ENCODE results near the gene FFAR1.

The FFAR1 gene

GRCh38 chr19:35314858-35315470 lies 32.7 kb upstream of the FFAR1 start:
- in situ Hi-C loops (cut with HindIII; ENCODE audit: low sequenced_read_pairs) = no loop called here

DNA sequence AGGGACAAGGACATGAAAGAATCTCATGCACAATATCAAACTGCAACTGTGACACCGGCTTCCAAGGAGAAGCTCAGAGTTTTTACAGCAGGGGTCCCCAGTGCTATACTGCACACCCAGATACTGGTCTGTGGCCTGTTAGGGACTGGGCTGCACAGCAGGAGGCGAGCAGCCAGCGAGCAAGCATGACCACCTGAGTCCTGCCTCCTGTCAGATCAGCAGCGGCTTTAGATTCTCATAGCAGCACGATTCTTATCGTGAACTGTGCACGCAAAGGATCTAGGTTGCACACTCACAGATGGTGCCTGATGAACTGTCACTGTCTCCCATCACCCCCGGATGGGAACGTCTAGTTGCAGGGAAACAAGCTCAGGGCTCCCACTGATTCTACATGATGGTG lies 31.8 kb upstream of the FFAR1 start:
- in situ Hi-C loops (cut with HindIII; ENCODE audit: low sequenced_read_pairs) = no loop called here

- in situ Hi-C loops (cut with HindIII; ENCODE audit: low sequenced_read_pairs) = no loop called here
These were observed 31.1 kb upstream of the FFAR1 start for GRCh38 chr19:35316560-35316959.

GRCh38 chr19:35317464-35318043 lies 30.1 kb upstream of the FFAR1 start:
- in situ Hi-C loops (cut with HindIII; ENCODE audit: low sequenced_read_pairs) = no loop called here

DNA sequence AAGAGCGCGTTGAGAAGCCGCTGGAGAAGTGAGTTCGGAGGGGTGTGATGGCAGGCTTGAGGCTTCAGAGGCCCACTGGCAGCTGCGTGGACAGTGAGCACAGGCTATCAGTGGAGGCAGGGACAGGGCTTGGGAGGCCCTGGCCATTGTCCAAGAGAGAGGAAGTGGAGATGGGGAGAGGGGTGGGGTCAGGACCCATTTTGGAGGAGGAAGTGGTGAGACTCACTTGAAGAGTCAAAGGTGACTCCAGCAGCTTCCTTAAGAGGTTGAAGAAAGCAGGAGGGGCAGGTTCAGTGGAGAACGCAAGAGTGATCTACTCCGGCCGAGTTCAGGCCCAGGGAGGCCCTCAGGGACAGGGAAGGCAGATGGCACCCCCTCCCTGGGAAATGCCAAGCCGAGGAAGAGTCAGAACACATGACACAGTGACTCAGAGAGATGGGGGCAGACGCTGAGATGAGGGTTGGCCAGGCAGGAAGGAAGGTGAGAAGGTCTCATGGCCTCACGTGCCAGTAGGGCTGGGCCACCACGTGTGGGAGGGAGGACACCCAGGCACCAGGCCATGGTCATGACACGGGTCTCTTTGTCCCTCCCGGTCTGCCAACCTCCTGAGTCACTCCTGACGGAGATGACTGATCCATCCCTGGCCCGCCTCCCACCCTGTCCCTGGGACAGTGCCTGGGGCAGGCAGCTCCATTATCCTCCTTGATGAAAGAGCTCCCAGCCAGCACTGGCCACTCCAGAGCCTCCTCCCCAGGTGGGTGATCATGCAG lies 28.8 kb upstream of the FFAR1 start:
- in situ Hi-C loops (cut with HindIII; ENCODE audit: low sequenced_read_pairs) = no loop called here

DNA sequence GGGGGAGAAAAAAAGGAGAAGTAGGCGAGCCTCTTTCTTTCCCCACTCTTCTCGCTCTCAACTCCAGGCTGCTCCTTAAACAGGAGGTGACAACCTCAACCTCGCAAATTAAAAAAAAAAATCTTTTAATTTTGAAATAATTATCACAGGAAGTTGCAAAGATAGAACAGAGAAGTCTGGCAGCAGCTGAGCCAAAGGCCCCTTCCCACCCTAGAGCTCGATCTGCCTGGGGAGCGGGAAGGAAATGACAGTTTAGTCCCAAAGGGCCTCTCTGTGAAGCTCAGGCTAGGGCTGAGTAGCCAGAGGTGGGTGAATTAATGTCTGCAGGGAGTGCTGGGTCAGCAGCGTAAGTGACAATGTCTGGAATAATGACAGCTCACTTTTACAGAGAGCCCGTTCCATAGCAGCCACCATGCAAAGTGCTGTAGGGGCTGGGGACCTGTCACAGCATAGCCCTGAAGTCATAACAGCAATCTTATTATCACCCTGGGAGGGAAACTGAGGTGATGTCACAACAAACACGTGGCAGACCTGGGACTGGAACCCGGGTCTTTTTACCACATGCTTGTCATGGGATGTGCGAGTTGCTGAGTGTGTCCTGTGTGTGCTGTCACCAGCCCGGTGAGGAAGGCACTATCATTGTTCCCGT lies 27.5 kb upstream of the FFAR1 start:
- in situ Hi-C loops (cut with HindIII; ENCODE audit: low sequenced_read_pairs) = no loop called here

DNA sequence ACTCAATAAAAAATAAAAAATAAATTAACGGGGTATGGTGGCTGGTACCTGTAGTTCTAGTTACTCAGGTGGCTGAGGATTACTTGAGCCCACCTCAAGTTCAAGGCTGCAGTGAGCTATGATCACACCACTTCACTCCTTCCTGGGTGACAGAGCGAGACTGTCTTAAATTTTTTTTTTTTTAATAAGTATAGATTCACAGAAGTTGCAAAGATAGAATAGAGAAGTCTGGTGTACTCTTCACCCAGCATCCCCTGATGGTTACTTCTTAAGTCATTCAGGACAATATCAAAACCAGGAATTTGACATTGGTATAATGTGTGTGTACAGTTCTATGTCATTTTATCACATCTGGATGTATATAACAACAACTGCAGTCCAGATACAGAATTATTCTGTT lies 26.4 kb upstream of the FFAR1 start:
- in situ Hi-C loops (cut with HindIII; ENCODE audit: low sequenced_read_pairs) = no loop called here

- in situ Hi-C loops (cut with HindIII; ENCODE audit: low sequenced_read_pairs) = no loop called here
These were observed 25.7 kb upstream of the FFAR1 start for GRCh38 chr19:35322014-35322413.

DNA sequence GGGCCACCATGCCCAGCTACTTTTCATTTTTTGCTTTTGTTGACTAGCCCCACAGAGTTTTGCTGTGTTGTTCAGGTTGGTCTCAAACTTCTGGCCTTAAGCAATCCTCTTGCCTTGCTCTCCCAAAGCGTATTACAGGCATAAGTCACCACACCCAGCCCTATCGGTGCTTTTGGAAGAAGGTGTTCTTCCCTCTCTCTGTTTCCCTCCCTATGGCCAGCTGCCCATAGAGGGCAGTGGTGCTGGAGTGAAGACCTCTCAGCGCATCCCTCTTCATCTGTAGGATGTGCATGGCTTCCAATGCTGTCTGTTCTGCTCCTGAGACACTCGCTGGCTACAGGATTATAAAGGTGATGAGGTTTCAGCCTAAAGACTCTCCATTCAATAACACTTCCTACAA lies 20.1 kb upstream of the FFAR1 start:
- in situ Hi-C loops (cut with HindIII; ENCODE audit: low sequenced_read_pairs) = no loop called here

DNA sequence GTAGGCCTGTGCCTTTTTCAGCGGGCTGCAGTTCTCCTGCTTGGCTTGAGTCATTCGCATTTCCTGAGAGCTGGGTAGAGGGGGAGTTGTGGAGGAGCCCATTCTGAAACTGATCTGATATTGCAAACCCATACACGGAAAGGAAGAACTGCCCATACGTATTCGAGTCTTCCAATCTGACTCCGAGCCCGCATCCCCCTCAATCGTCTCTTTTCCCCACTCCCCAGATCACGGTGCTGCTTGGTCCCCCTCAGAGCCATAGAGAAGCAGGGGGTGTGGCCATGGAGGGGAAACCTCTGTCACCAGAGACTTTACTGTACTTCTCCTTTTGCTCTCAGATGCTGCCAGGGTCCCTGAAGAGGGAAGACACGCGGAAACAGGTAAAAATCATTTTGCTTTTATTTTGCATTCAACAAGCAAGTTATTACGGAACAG lies 18.8 kb upstream of the FFAR1 start, which contains the start of gene CD22:
TSS of gene CD22 (plus strand) at position 337 of the 435 bp plus-strand sequence. CDS start 2,854 bp downstream, outside the sequence.
- in situ Hi-C loops (cut with HindIII; ENCODE audit: low sequenced_read_pairs) = no loop called here

DNA sequence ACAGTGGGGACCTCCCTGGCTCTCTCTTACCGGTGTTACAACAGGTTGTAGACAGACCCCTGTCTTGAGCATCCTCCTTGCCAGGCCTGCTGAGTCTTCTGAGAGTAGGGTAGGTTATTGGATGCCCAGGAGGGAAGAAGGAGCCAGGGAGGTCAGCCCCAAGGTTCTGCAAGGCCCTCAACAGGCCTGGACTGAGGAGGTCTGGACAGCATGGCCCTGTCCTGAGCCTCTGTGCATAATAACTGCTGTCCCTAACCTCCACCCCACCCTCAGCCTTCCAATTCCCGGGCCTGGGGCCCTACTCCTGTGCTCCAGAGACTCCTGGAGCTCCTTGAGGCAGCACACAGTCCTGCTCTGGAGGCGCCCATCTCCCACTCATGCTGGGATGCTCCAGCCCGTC lies 18.4 kb upstream of the FFAR1 start:
- in situ Hi-C loops (cut with HindIII; ENCODE audit: low sequenced_read_pairs) = no loop called here

GRCh38 chr19:35330475-35330874 lies 17.2 kb upstream of the FFAR1 start:
- in situ Hi-C loops (cut with HindIII; ENCODE audit: low sequenced_read_pairs) = no loop called here

DNA sequence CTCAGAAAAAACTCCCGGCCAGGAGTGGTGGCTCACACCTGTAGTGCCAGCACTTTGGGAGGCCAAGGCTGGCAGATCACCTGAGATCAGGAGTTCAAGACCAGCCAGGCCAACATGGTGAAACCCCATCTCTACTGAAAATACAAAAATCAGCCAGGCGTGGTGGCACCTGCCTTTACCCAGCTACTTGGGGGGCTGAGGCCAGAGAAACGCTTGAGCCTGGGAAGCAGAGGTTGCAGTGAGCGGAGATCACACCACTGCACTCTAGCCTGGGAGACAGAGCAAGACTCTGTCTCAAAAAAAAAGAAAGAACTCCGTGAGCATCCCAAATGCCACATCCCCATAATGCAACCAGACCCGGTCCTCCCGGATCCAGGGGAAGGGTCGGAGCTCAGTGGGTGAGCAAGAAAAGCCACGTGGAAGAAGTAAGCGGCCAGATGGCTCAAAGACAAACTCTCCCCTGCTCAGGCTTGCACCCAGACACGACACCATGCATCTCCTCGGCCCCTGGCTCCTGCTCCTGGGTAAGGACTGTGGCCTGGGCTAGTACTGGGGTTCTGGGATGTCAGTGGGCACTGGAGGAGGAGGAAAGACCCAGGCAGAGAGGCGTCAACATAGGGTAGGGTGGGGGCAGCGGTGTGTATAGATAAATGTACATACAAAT lies 16.0 kb upstream of the FFAR1 start:
- in situ Hi-C loops (cut with HindIII; ENCODE audit: low sequenced_read_pairs) = no loop called here

DNA sequence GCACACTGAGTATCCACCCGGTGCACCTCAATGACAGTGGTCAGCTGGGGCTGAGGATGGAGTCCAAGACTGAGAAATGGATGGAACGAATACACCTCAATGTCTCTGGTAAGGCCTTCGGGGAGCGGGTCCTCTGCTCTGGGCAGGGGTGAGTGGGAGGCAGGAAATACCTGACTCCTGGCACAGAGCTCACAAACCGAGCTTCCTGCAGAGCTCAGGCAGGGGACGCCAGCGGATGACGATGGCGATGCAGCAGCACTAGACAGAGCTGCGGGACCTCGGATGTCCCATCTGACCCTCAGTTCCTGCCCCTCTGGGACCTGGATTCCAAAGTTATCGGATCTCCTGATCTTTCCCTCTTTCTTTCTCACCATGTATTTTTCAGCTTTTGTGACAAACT lies 14.9 kb upstream of the FFAR1 start:
- in situ Hi-C loops (cut with HindIII; ENCODE audit: low sequenced_read_pairs) = no loop called here

DNA sequence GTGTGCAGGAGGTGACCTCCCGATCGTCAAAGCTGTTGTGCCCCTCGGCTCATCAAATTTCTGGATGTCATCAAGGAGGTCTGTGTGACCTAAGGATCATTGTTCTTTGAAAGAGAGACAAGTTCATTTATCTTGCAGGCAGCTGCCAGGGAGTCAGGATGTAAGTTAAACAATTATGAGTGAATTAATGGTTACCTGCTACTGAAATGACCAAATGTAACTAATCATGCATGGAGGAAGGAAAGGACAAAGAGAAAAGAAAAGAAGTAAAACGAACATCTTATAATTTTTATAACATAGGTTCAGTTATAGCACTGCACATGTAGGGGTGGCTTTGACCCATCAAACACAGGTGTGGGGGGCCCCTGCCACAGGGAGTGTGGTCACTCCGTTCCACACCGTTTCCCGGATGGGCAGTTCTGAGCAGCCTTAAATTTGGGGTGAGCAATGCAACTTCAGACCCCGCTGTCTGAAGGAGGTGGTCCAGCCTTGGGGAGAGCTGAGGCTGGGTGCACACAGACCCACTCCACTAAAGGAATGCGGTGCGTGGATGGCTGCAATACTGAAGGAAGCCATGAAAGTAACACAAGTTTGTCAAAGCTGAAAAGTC lies 13.5 kb upstream of the FFAR1 start:
- in situ Hi-C loops (cut with HindIII; ENCODE audit: low sequenced_read_pairs) = no loop called here

- in situ Hi-C loops (cut with HindIII; ENCODE audit: low sequenced_read_pairs) = no loop called here
These were observed 11.3 kb upstream of the FFAR1 start for GRCh38 chr19:35336166-35336955.

DNA sequence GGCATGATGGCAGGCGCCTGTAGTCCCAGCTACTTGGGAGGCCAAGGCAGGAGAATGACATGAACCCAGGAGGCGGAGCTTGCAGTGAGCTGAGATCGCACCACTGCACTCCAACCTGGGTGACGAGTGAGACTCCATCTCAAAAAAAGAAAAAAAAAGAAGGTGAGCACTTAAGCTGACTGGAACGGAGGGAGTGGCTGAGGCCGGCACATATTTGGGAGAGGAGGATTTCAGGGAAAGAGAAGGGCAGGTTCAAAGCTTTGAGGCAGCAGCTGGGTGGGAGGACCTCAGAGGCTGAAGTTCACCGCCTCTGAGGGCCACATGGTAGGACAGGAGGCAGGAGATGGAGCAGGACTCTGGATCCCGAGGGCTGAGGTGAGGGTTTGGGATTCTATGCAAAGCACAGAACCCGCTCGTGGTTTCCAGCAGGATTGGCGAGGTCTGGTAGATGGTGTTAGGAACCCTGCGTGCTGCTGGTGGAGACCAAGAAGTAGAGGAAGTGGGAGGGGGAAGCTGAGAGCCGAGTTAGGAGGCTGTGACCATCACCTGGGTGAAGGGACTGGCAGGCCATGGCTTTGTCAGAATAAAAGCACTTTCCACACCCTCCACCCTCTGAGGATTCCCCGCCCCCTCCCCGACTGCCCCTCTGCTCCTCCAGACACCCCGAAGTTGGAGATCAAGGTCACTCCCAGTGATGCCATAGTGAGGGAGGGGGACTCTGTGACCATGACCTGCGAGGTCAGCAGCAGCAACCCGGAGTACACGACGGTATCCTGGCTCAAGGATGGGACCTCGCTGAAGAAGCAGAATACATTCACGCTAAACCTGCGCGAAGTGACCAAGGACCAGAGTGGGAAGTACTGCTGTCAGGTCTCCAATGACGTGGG lies 10.4 kb upstream of the FFAR1 start:
- in situ Hi-C loops (cut with HindIII; ENCODE audit: low sequenced_read_pairs) = no loop called here

GRCh38 chr19:35337984-35338296 lies 9.8 kb upstream of the FFAR1 start:
- in situ Hi-C loops (cut with HindIII; ENCODE audit: low sequenced_read_pairs) = no loop called here

DNA sequence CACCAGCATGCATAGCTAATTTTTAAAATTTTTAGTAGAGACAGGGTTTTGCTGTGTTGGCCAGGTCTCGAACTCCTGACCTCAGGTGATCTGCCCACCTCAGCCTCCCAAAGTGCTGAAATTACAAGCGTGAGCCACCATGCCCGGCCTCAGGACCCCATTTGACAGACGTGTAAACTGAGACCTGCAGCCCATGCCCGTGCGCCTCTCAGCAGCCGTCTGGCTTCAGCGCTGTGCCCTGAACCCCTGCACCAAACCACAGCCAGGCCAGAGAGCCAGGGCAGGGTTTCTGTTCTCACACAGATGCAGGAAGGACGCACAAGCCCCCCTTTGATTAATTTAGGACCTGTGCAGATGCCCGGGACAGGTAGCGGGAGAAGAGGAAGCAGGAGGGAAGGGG lies 7.3 kb upstream of the FFAR1 start:
- in situ Hi-C loops (cut with HindIII; ENCODE audit: low sequenced_read_pairs) = no loop called here
